ENCODE data around the gene PPP4R3B.

Gene PPP4R3B

GRCh38 chr2:55519938-55520885 is 97.2 kb downstream of the PPP4R3B start:
- peak in 2 of 3 donors; percentile 23 to 25 for DNase-seq (ENCODE audit: low read depth in 2 of 3, low spot score in 1 of 3)

- DNase-seq (ENCODE audit: low read depth in 2 of 3, low spot score in 1 of 3), result no peak
Measured at GRCh38 chr2:55518841-55519165, 98.6 kb downstream of the PPP4R3B start.

GRCh38 chr2:55511508-55512124 is 105.8 kb downstream of the PPP4R3B start:
- no peak for DNase-seq (ENCODE audit: low read depth in 2 of 3, low spot score in 1 of 3)

- no peak for DNase-seq (ENCODE audit: low read depth in 2 of 3, low spot score in 1 of 3)
Measured at GRCh38 chr2:55502590-55503141, 114.8 kb downstream of the PPP4R3B start.

GRCh38 chr2:55500025-55500424 is 117.4 kb downstream of the PPP4R3B start:
- no peak for DNase-seq (ENCODE audit: low read depth in 2 of 3, low spot score in 1 of 3)

GRCh38 chr2:55498582-55498981 is 118.8 kb downstream of the PPP4R3B start:
- DNase-seq (ENCODE audit: low read depth in 2 of 3, low spot score in 1 of 3), result no peak
